NCI-H2107 (cell line): Measurements from ENCODE around the gene GABARAPL1.

ENCODE experiments used
- DNase-seq: peaks from one replicate; lab custom pipeline; 2025; lab: John Stamatoyannopoulos, UW

GABARAPL1 gene

GRCh38 chr12:10235761-10236631 is 23.3 kb downstream of the GABARAPL1 start:
- no peak for DNase-seq

- DNase-seq: no peak
Measured at GRCh38 chr12:10236720-10237119, 24.0 kb downstream of the GABARAPL1 start.

- no peak for DNase-seq
Measured at GRCh38 chr12:10238526-10238925, 25.8 kb downstream of the GABARAPL1 start.

GRCh38 chr12:10241290-10241689 is 28.6 kb downstream of the GABARAPL1 start:
- DNase-seq: no peak

- no peak for DNase-seq
Measured at GRCh38 chr12:10241727-10242126, 29.1 kb downstream of the GABARAPL1 start.

- no peak for DNase-seq
Measured at GRCh38 chr12:10242539-10242938, 29.9 kb downstream of the GABARAPL1 start.

GRCh38 chr12:10243818-10244520 is 31.3 kb downstream of the GABARAPL1 start:
- DNase-seq: peak; percentile 4

GRCh38 chr12:10247436-10248058 is 34.9 kb downstream of the GABARAPL1 start:
- DNase-seq: no peak

GRCh38 chr12:10249690-10250455 is 37.2 kb downstream of the GABARAPL1 start:
- DNase-seq: no peak

- DNase-seq: no peak
Measured at GRCh38 chr12:10251669-10252068, 39.0 kb downstream of the GABARAPL1 start.

GRCh38 chr12:10252201-10252600 is 39.5 kb downstream of the GABARAPL1 start:
- no peak for DNase-seq

GRCh38 chr12:10256064-10256463 is 43.4 kb downstream of the GABARAPL1 start:
- no peak for DNase-seq

- DNase-seq: no peak
Measured at GRCh38 chr12:10260927-10261326, 48.2 kb downstream of the GABARAPL1 start.

GRCh38 chr12:10268037-10268436 is 55.4 kb downstream of the GABARAPL1 start:
- no peak for DNase-seq

- DNase-seq: no peak
Measured at GRCh38 chr12:10272467-10272866, 59.8 kb downstream of the GABARAPL1 start.
